Small intestine (tissue), 16 donors: ENCODE results near the gene STXBP6. TPM values are rescaled to one million over a fixed set of nuclear protein-coding genes. Genes with fewer than 3 reads are reported as not detected.

Source experiments
- DNase-seq, 2 donors: peaks; one replicate each; pipeline versions ENCODE4 v3.0.0 to v3.0.0-alpha.2; 2013
- FAIRE-seq: peaks from 2 replicates; lab custom pipeline; 2012; peaks lifted over from hg19 to GRCh38; lab: Jason Lieb, UNC
- H3K27ac ChIP-seq, 3 donors: one replicate each; pipeline ENCODE4 v1.5.1; 2013; ENCODE audit warnings: low read length in 2 of 3, mild to moderate bottlenecking in 2 of 3, control low read depth in 1 of 3, inconsistent platforms in 1 of 3, low read depth in 1 of 3, moderate library complexity in 1 of 3
- H3K27me3 ChIP-seq, 3 donors: one replicate each; pipeline ENCODE4 v1.6.1; 2013; ENCODE audit warnings: low read length in 3 of 3, inconsistent platforms in 1 of 3; ENCODE audit not compliant: control insufficient read depth in 3 of 3, insufficient read depth in 3 of 3
- H3K36me3 ChIP-seq, 3 donors: one replicate each; pipeline ENCODE4 v1.6.1; 2013; ENCODE audit warnings: low read length in 3 of 3, inconsistent platforms in 1 of 3, low read depth in 1 of 3, mild to moderate bottlenecking in 1 of 3, moderate library complexity in 1 of 3; ENCODE audit not compliant: control insufficient read depth in 3 of 3, insufficient read depth in 2 of 3
- H3K4me1 ChIP-seq, 3 donors: one replicate each; pipeline ENCODE4 v1.6.1; 2013; ENCODE audit warnings: low read length in 2 of 3, inconsistent platforms in 1 of 3, low read depth in 1 of 3, mild to moderate bottlenecking in 1 of 3, moderate library complexity in 1 of 3; ENCODE audit not compliant: control insufficient read depth in 3 of 3, insufficient read depth in 2 of 3
- H3K4me3 ChIP-seq, 3 donors: one replicate each; pipeline ENCODE4 v1.5.1; 2013; ENCODE audit warnings: low read length in 3 of 3, control low read depth in 1 of 3, inconsistent platforms in 1 of 3, low read depth in 1 of 3, mild to moderate bottlenecking in 1 of 3, moderate library complexity in 1 of 3
- H3K9me3 ChIP-seq, 2 donors: one replicate each; pipeline ENCODE4 v1.6.1; 2013; ENCODE audit warnings: low read depth in 1 of 2, low read length in 1 of 2; ENCODE audit not compliant: control insufficient read depth in 2 of 2, insufficient read depth in 1 of 2
- WGBS, 3 donors: extraction: QIAGEN DNeasy Blood & Tissue Kit; methylation state at CpG; one replicate each; pipeline ENCODE4 v1.1.7; 2013; 5-methylcytosine and 5-hydroxymethylcytosine counted together
- long read RNA-seq, 10 donors: transcript quantifications; one replicate each; lab custom pipeline, GENCODE V29; 2026
- polyA plus RNA-seq, 4 donors: library from polyadenylated mRNA; stranded (reverse) in 3 of 4; unstranded in 1 of 4; fragments of 200-250 nt in 3 of 4; fragments of 120-200 nt in 1 of 4; gene quantifications; one replicate each; pipeline versions ENCODE4 v1.2.1 to v1.2.3, GENCODE V29; 2013
- donor health status: healthy with polysubstance abuse.
- donor health status: control.
- donor health status: control.
- donor health status: Bipolar disorder and iron deficiency.
- donor health status: healthy.

The STXBP6 gene
- 10 to 100 TPM; 12.7 to 53.7 (median 24.0) TPM for polyA plus RNA-seq
- long read RNA-seq, donor 1 = 0 reads
- long read RNA-seq, donor 2, full-length matches to known transcripts = 3 of 3 reads
- long read RNA-seq, donor 2, partial matches to known transcripts = 0 of 3 reads
- long read RNA-seq, donor 2, other reads (novel, unspliced or antisense) = 0 of 3 reads
- long read RNA-seq, donor 3, full-length matches to known transcripts = 4 of 4 reads
- long read RNA-seq, donor 3, partial matches to known transcripts = 0 of 4 reads
- long read RNA-seq, donor 3, other reads (novel, unspliced or antisense) = 0 of 4 reads
- long read RNA-seq, donor 4 = 0 reads
- long read RNA-seq, donor 5 = 0 reads
- long read RNA-seq, donor 6, full-length matches to known transcripts = 11 of 11 reads
- long read RNA-seq, donor 6, partial matches to known transcripts = 0 of 11 reads
- long read RNA-seq, donor 6, other reads (novel, unspliced or antisense) = 0 of 11 reads
- long read RNA-seq, donor 7 = 0 reads
- long read RNA-seq, donor 8, full-length matches to known transcripts = 1 of 1 reads
- long read RNA-seq, donor 8, partial matches to known transcripts = 0 of 1 reads
- long read RNA-seq, donor 8, other reads (novel, unspliced or antisense) = 0 of 1 reads
- long read RNA-seq, donor 9, full-length matches to known transcripts = 2 of 2 reads
- long read RNA-seq, donor 9, partial matches to known transcripts = 0 of 2 reads
- long read RNA-seq, donor 9, other reads (novel, unspliced or antisense) = 0 of 2 reads
- long read RNA-seq, donor 10, full-length matches to known transcripts = 6 of 6 reads
- long read RNA-seq, donor 10, partial matches to known transcripts = 0 of 6 reads
- long read RNA-seq, donor 10, other reads (novel, unspliced or antisense) = 0 of 6 reads

GRCh38 chr14:25049568-25050268, at the start of gene STXBP6:
STXBP6 (minus strand) TSS chr14:25050147; CDS start chr14:24974818, 75,329 bp downstream.
- FAIRE-seq (no peak), DNase-seq (peak; percentile 78 to 91)
- Histone ChIP-seq H3K4me3 (peak within 1 kb of the TSS; percentile 55 to 81 (median 72)), H3K27ac (peak within 1 kb of the TSS; percentile 64 to 73 (median 68)), H3K9me3 (no peaks in the 10 kb centered on the region), H3K36me3 (no peaks in the 10 kb centered on the region), H3K4me1 (peaks cover 0 to 5% (median 0%) of the 10 kb centered on the region in 3 donors), H3K27me3 (peaks cover 0 to 6% (median 0%) of the 10 kb centered on the region in 3 donors)
- 0 to 1% (median 1%) methylated on average over 53 to 82 of the region's 82 CpGs for WGBS, 3 donors

- Histone ChIP-seq H3K4me1 (peaks cover 0 to 5% (median 0%) of the 10 kb centered on the region in 3 donors), H3K9me3 (no peaks in the 10 kb centered on the region), H3K4me3 (no peak overlapping the region), H3K36me3 (no peaks in the 10 kb centered on the region), H3K27me3 (peaks cover 0 to 4% (median 0%) of the 10 kb centered on the region in 3 donors), H3K27ac (no peak overlapping the region)
- DNase-seq (no peak), FAIRE-seq (no peak)
- 50 to 57% (median 52%) methylated on average over 2 of the region's 2 CpGs for WGBS, 3 donors
Observed at GRCh38 chr14:25097120-25097519, 47.2 kb upstream of the STXBP6 start.

GRCh38 chr14:25095736-25096437, 45.9 kb upstream of the STXBP6 start:
- DNase-seq (peak; percentile 60 to 62), FAIRE-seq (no peak)
- Histone ChIP-seq H3K27ac (peak overlapping the region in 1 of 3 donors; percentile 42), H3K36me3 (no peaks in the 10 kb centered on the region), H3K27me3 (peaks cover 0 to 5% (median 0%) of the 10 kb centered on the region in 3 donors), H3K4me1 (peaks cover 0 to 15% (median 0%) of the 10 kb centered on the region in 3 donors), H3K9me3 (no peaks in the 10 kb centered on the region), H3K4me3 (no peak overlapping the region)
- 56 to 63% (median 58%) methylated on average over 5 of the region's 5 CpGs for WGBS, 3 donors

GRCh38 chr14:25094171-25094907, 44.4 kb upstream of the STXBP6 start:
- Histone ChIP-seq H3K27me3 (peaks cover 0 to 5% (median 0%) of the 10 kb centered on the region in 3 donors), H3K9me3 (no peaks in the 10 kb centered on the region), H3K4me1 (peaks cover 0 to 18% (median 0%) of the 10 kb centered on the region in 3 donors), H3K27ac (no peak overlapping the region), H3K36me3 (no peaks in the 10 kb centered on the region), H3K4me3 (no peak overlapping the region)
- DNase-seq = no peak
- no peak for FAIRE-seq
- WGBS, 3 donors = 68 to 87% (median 73%) methylated on average over 9 of the region's 9 CpGs

- 80 to 92% (median 92%) methylated on average over 4 of the region's 4 CpGs for WGBS, 3 donors
- no peak for FAIRE-seq
- H3K27ac ChIP-seq = no peak overlapping the region
- H3K27me3 ChIP-seq = peaks cover 0 to 6% (median 0%) of the 10 kb centered on the region in 3 donors
- no peak for DNase-seq
- no peak overlapping the region for H3K4me3 ChIP-seq
- H3K9me3 ChIP-seq = no peaks in the 10 kb centered on the region
- H3K4me1 ChIP-seq = peaks cover 0 to 18% (median 0%) of the 10 kb centered on the region in 3 donors
- H3K36me3 ChIP-seq = no peaks in the 10 kb centered on the region
Observed at GRCh38 chr14:25092258-25092740, 42.4 kb upstream of the STXBP6 start.

GRCh38 chr14:25090716-25091454, 40.9 kb upstream of the STXBP6 start:
- Histone ChIP-seq H3K9me3 (no peaks in the 10 kb centered on the region), H3K27ac (peak overlapping the region in 1 of 3 donors; percentile 92), H3K4me3 (peak overlapping the region in 1 of 3 donors; percentile 12), H3K36me3 (no peaks in the 10 kb centered on the region), H3K27me3 (peaks cover 0 to 6% (median 0%) of the 10 kb centered on the region in 3 donors), H3K4me1 (peaks cover 0 to 18% (median 0%) of the 10 kb centered on the region in 3 donors)
- 22 to 59% (median 27%) methylated on average over 3 of the region's 3 CpGs for WGBS, 3 donors
- DNase-seq = peak; percentile 74 to 88
- no peak for FAIRE-seq
